ENCODE results near the gene DUSP16.

- TF ChIP-seq CTCF (IDR thresholded peaks at IDR 0.05) (no peak), POLR2A (IDR thresholded peaks at IDR 0.05) (peak in 1 of 2 donors; percentile 85)
These were observed 49.0 kb upstream of the DUSP16 start, which contains the start of gene CREBL2 for GRCh38 chr12:12611512-12612306.
